Measurements from ENCODE around the gene FAU. TPM values are rescaled to one million over a fixed set of nuclear protein-coding genes. Genes with fewer than 3 reads are reported as not detected.

FAU gene
- total RNA-seq, 4 donors from 2014 or later: 793 to 1,064 (median 875) TPM

DNA sequence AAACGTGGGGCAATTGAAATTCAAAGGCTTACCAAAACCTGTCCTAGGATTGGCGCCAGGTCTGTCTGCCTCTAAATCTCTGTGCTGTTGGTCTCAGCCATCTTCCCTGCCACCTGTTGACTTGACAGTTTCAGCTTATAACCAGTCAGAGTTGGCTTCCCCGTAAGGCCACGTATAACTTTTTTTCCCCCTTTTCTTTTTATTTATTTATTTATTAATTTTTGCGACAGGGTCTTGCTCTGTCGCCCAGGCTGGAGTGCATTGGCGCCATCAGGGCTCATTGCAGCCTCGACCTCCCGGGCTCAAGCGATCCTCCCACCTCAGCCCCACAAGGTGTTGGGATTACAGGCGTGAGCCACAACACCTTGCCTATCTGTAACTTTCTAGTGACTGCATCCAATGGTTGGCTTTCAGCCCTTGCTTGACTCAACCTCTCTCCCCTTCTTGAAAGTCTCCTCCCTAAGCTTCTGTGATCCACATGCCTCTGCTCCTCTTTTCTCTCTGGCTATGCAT, 13.8 kb upstream of the FAU start:
- TF ChIP-seq, protein P1, sequence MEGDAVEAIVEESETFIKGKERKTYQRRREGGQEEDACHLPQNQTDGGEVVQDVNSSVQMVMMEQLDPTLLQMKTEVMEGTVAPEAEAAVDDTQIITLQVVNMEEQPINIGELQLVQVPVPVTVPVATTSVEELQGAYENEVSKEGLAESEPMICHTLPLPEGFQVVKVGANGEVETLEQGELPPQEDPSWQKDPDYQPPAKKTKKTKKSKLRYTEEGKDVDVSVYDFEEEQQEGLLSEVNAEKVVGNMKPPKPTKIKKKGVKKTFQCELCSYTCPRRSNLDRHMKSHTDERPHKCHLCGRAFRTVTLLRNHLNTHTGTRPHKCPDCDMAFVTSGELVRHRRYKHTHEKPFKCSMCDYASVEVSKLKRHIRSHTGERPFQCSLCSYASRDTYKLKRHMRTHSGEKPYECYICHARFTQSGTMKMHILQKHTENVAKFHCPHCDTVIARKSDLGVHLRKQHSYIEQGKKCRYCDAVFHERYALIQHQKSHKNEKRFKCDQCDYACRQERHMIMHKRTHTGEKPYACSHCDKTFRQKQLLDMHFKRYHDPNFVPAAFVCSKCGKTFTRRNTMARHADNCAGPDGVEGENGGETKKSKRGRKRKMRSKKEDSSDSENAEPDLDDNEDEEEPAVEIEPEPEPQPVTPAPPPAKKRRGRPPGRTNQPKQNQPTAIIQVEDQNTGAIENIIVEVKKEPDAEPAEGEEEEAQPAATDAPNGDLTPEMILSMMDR (IDR thresholded peaks at IDR 0.05; ENCODE audit: low read depth): no peak

DNA sequence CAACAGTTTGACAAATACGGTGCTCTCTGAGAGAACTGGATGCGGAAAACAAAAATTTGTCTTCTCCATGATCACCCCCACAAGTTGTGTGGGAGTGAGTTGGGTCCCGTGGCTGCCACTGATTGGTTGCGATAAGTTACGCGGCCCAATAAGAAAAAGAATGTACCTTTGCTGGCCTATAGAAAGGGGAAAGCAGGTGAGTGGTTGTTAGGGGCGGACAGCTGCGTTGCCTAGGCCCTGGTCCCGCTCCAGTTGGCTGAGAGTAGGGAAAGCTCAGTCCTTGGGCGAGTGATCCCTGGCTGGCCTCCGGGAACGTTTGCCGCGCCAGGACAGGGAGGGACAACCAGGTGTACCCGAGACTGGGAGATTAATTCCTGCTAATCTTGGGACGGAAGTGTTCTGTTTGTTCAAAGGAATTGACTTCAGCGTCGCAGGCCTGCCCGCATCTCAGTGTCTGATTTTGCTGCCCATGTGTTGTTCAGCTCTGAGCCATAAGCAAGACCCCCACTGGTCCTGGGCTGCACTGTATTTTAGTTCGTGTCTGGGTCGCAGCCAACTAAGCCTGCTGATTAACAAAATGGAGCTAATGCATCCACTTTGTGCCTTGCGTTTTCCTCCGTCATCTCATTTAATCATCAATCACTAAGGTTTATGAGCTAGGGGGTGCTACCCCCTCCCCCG, 13.2 kb upstream of the FAU start:
- TF ChIP-seq, protein P1 (IDR thresholded peaks at IDR 0.05; ENCODE audit: low read depth): no peak

DNA sequence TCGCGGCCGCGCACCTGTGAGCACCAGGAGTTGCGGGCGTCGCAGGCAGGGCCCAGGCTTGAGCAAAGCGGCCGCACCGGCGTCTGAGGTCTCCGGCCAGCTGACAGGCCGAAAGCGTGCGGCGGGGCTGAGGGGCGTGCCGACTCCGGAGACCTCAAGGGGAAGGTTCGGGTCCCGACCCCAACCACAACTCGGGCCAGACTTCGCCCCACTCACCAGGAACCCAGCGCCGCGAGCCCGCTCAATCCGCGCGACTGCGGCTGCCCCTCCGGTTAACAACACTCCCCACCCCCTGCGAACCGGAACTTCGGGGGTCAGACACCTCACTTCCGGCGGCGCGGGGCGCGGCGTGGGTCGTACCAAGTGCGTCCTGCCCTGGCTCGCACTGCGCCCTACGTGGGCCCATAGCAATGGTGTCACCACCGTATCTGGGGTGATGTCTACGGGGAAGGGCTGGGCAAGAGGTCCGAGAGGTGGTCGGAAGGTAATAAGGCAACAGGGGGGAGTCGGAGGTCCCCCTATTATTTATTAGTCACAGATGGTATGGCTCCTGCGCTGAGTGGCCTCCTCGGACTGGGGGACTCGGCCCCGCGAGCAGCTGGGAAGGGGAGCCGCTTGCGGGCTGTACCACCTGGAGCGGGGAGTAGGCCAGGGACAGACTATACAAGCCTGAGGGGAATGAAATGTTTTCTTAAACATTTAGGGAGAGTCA, 12.5 kb upstream of the FAU start, which contains the start of gene SYVN1:
TSS of gene SYVN1 (minus strand) at position 280 of the 712 bp plus-strand sequence. CDS start 918 bp downstream, outside the sequence.
- TF ChIP-seq, protein P1 (IDR thresholded peaks at IDR 0.05; ENCODE audit: low read depth): no peak

DNA sequence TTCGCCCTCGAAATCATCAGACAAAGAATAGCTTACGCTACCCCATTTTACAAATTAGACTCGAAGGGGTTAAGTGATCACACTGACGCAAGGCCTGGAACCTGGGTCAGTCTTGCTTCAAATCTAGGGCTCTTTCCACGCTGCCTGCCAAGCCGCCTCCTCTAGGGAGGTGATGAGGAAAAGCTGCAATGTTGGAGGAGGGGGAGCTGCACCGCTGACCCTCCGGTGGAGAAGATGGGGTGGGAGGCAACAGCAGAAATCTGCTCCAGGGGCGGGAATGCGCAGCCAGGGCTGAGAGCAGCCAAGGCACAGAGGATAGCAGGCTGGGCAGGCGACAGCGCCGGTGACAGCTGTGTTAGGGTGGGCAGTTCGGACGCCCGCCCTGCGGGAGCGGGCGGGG, 11.8 kb upstream of the FAU start:
- TF ChIP-seq, protein P1 (IDR thresholded peaks at IDR 0.05; ENCODE audit: low read depth): no peak

DNA sequence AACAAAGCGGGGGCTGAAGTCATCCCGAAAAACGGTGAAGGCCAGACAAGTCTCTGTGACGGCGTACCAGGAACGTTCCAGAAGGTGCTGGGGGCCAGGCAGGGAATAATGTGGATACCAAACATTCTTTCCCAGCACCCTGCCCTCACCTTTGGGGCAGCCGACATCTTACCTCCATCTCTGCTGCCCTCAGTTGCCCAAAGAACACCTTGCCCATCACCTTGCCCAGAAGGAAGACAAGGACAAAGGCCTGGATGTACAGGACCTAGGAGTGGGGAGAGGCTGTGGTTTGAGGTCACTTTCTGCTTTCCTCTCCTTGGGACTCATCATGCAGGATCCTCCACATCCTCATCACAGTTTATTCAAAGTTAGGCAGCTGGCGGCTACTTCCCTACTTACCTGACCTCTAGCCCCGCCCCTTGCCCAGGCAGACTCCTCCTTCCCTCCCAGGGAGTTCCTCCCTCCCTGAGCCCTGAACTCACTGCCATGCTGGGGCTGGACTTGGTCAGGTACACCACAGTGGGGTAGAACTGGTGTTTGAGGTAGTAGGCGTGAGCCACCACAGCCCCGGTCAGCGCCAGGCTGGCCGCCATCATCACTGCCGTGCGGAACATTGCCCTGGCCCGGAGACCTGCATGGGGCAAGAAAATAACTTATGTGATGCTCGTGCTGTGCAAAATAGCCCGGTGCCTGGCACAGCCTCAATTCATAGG, 11.2 kb upstream of the FAU start:
- TF ChIP-seq, protein P1 (IDR thresholded peaks at IDR 0.05; ENCODE audit: low read depth): no peak

DNA sequence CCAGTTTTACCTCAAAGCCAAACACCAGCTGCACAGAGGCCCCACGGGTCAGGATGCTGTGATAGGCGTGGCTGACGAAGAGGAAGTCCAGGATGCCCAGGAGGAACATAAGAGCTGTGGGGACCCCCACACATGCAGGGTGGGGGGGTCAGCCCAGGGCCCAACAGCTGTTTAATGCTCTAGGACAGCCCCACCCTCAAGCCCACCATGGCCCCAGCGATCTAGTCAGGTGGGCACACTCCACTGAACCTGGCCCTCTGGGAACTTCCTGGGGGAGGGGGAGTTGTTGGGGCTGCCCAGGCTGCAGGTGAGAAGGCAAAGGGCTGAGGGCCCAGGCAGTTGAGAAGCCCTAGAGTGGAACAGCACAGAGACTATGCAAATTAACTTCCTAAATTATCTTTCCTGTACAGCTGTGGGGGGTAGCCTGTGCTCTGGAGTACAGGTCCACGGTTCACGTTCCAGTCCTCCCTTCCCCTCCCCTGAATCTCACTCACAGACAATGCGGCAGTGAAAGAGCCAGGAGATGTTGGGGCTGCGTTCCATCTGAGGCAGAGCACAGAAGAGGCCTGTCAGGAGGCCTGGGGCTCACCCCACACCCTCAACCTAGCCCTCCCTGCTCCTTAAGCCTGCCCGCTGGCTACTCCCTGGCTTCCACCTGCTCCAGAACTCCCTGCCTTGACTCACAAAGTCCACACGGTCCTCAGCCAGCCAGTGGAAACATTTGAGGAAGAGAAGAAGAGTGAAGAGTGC, 10.5 kb upstream of the FAU start:
- TF ChIP-seq, protein P1 (IDR thresholded peaks at IDR 0.05; ENCODE audit: low read depth): no peak

All from subcutaneous adipose tissue (tissue), 4 donors.